GM12873 (cell line): ENCODE results near the gene RSAD2.
A peak's percentile ranks its signal among the peaks of the same experiment; 100 is the strongest.

Source experiments
- CTCF ChIP-seq: IDR thresholded peaks from 2 replicates; pipeline ENCODE4 v1.5.1; 2012; ENCODE audit warnings: low read depth, mild to moderate bottlenecking, moderate library complexity, low read length, control low read depth; ENCODE audit not compliant: insufficient read depth; ENCODE audit errors: missing control alignments

RSAD2 gene

GRCh38 chr2:6877402-6878304 lies at the start of gene RSAD2:
Gene RSAD2, plus strand, starts transcription at chr2:6877777. Its CDS starts 24 bp downstream, at chr2:6877801.
- peak; percentile 6 for TF ChIP-seq CTCF

- peak; percentile 32 for TF ChIP-seq CTCF
Measured at GRCh38 chr2:6828299-6828584, 49.3 kb upstream of the RSAD2 start.

GRCh38 chr2:6831229-6831628 lies 46.3 kb upstream of the RSAD2 start:
- TF ChIP-seq CTCF = no peak

- no peak for TF ChIP-seq CTCF
Measured at GRCh38 chr2:6832596-6833299, 44.8 kb upstream of the RSAD2 start.

GRCh38 chr2:6833300-6833604 lies 44.3 kb upstream of the RSAD2 start:
- no peak for TF ChIP-seq CTCF

- TF ChIP-seq CTCF = no peak
Measured at GRCh38 chr2:6834163-6834562, 43.4 kb upstream of the RSAD2 start.

- TF ChIP-seq CTCF = no peak
Measured at GRCh38 chr2:6835467-6835866, 42.1 kb upstream of the RSAD2 start.
